Stimulated activated CD8-positive, alpha-beta memory T cell treated with anti-CD3 and anti-CD28 coated beads, Interleukin-15, amount 100 ng/mL, for 4 hours (primary cell): Measurements from ENCODE around the gene IFFO2.

Experiments
- DNase-seq, 2 donors: peaks; one replicate each; pipeline ENCODE4 v3.0.0-alpha.2; 2020; ENCODE audit warnings: low read depth in 2 of 2

Gene IFFO2

GRCh38 chr1:18936814-18937481 is 19.5 kb downstream of the IFFO2 start:
- DNase-seq, result no peak

GRCh38 chr1:18936471-18936813 is 20.0 kb downstream of the IFFO2 start:
- DNase-seq, result no peak

- DNase-seq, result no peak
These were observed 22.1 kb downstream of the IFFO2 start for GRCh38 chr1:18934205-18935000.

- DNase-seq, result no peak
These were observed 23.6 kb downstream of the IFFO2 start for GRCh38 chr1:18932879-18933278.

GRCh38 chr1:18932387-18932786 is 24.1 kb downstream of the IFFO2 start:
- no peak for DNase-seq

GRCh38 chr1:18931730-18932129 is 24.7 kb downstream of the IFFO2 start:
- DNase-seq, result no peak

- DNase-seq, result no peak
These were observed 26.8 kb downstream of the IFFO2 start for GRCh38 chr1:18929686-18930085.

GRCh38 chr1:18928985-18929384 is 27.5 kb downstream of the IFFO2 start:
- DNase-seq, result no peak

GRCh38 chr1:18928406-18928805 is 28.1 kb downstream of the IFFO2 start:
- no peak for DNase-seq

GRCh38 chr1:18927654-18928272 is 28.7 kb downstream of the IFFO2 start:
- no peak for DNase-seq

GRCh38 chr1:18927082-18927653 is 29.3 kb downstream of the IFFO2 start:
- DNase-seq, result no peak

- peak; percentile 71 to 83 for DNase-seq
These were observed 30.0 kb downstream of the IFFO2 start for GRCh38 chr1:18926315-18927081.

- DNase-seq, result no peak
These were observed 31.2 kb downstream of the IFFO2 start for GRCh38 chr1:18925279-18925678.

- no peak for DNase-seq
These were observed 32.2 kb downstream of the IFFO2 start for GRCh38 chr1:18924221-18924691.

GRCh38 chr1:18923756-18924211 is 32.7 kb downstream of the IFFO2 start:
- DNase-seq, result no peak

GRCh38 chr1:18922848-18923755 is 33.4 kb downstream of the IFFO2 start:
- no peak for DNase-seq

GRCh38 chr1:18922319-18922726 is 34.2 kb downstream of the IFFO2 start:
- DNase-seq, result no peak

- DNase-seq, result no peak
These were observed 34.8 kb downstream of the IFFO2 start for GRCh38 chr1:18921516-18922251.

GRCh38 chr1:18920931-18921330 is 35.5 kb downstream of the IFFO2 start:
- DNase-seq, result no peak

GRCh38 chr1:18919956-18920355 is 36.5 kb downstream of the IFFO2 start:
- DNase-seq, result no peak
